T-cell (primary cell): Measurements from ENCODE around the gene ENOX1. TPM values are rescaled to one million over a fixed set of nuclear protein-coding genes. Genes with fewer than 3 reads are reported as not detected.

ENCODE experiments used
- ATAC-seq, 4 experiments: fragments of 200-7000 bp in 3 of 4; fragments of 150-1000 bp in 1 of 4; cut with Tn5 transposase; replicated peaks in 1 of 4; 1 replicate in 3 of 4; 2 replicates in 1 of 4; pipeline ENCODE4 v1.10.0; 2021; ENCODE audit warnings: moderate library complexity in 3 of 4, mild to moderate bottlenecking in 2 of 4, moderate number of reproducible peaks in 1 of 4
- CTCF ChIA-PET, 2 donors: fragments of 300-600 bp; sonication (Branson Sonifier 250); formaldehyde crosslinking; loops; one replicate each; lab custom pipeline; 2022; ENCODE audit warnings: antibody characterized with exemption in 2 of 2; lab: Charles Lee
- POLR2A ChIA-PET, 2 donors: fragments of 300-600 bp; sonication (Branson Sonifier 250); formaldehyde crosslinking; loops; one replicate each; lab custom pipeline; 2022; ENCODE audit warnings: antibody characterized with exemption in 2 of 2; lab: Charles Lee
- DNase-seq, 35 experiments: peaks; one replicate each; pipeline versions ENCODE4 v3.0.0 to v3.0.0-alpha.2; 2013 to 2023
- H3K27ac ChIP-seq: one replicate; pipeline ENCODE4 v1.5.1; 2013; ENCODE audit warnings: low read length
- H3K27me3 ChIP-seq, 2 experiments: replicated peaks in 1 of 2; 1 replicate in 1 of 2; 2 replicates in 1 of 2; pipeline versions ENCODE4 v1.6.1 to v1.7.0; 2013; ENCODE audit warnings: low read length in 1 of 2, mixed read lengths in 1 of 2; ENCODE audit not compliant: control insufficient read depth in 2 of 2, insufficient read depth in 2 of 2; ENCODE audit errors: extremely low read depth in 1 of 2
- H3K36me3 ChIP-seq, 2 donors: 1 replicate in 1 of 2; 2 replicates in 1 of 2; pipeline versions ENCODE4 v1.6.1 to v1.7.0; 2013; ENCODE audit warnings: low read length in 1 of 2; ENCODE audit not compliant: control insufficient read depth in 2 of 2, insufficient read depth in 1 of 2; ENCODE audit errors: extremely low read depth in 1 of 2
- H3K4me1 ChIP-seq, 2 experiments: 1 replicate in 1 of 2; 2 replicates in 1 of 2; pipeline versions ENCODE4 v1.6.1 to v1.7.0; 2013; ENCODE audit warnings: low read length in 2 of 2, mixed read lengths in 1 of 2; ENCODE audit not compliant: insufficient read depth in 2 of 2, control insufficient read depth in 1 of 2; ENCODE audit errors: extremely low read depth in 1 of 2
- H3K4me3 ChIP-seq, 2 donors: 1 replicate in 1 of 2; 2 replicates in 1 of 2; pipeline versions ENCODE4 v1.5.1 to v1.7.0; 2013; ENCODE audit warnings: mild to moderate bottlenecking in 2 of 2, low read length in 1 of 2, moderate library complexity in 1 of 2; ENCODE audit not compliant: control insufficient read depth in 1 of 2; ENCODE audit errors: extremely low read depth in 1 of 2
- H3K9me3 ChIP-seq: 2 replicates; pipeline ENCODE4 v1.7.0; 2013
- H3K27ac Mint-ChIP-seq, 2 donors: one replicate each; pipeline ENCODE4 v1.8.0; 2020 to 2021; ENCODE audit warnings: mild to moderate bottlenecking in 2 of 2, mixed read lengths in 2 of 2
- H3K27me3 Mint-ChIP-seq, 2 donors: one replicate each; pipeline ENCODE4 v1.8.0; 2021 to 2022; ENCODE audit warnings: mixed read lengths in 2 of 2
- H3K36me3 Mint-ChIP-seq: one replicate; pipeline ENCODE4 v1.8.0; 2021; ENCODE audit warnings: mixed read lengths
- H3K4me1 Mint-ChIP-seq, 3 donors: one replicate each; pipeline ENCODE4 v1.8.0; 2020 to 2022; ENCODE audit warnings: mixed read lengths in 3 of 3, mild to moderate bottlenecking in 1 of 3
- H3K4me3 Mint-ChIP-seq, 3 donors: one replicate each; pipeline ENCODE4 v1.8.0; 2020 to 2022; ENCODE audit warnings: mild to moderate bottlenecking in 3 of 3, mixed read lengths in 3 of 3, moderate library complexity in 3 of 3
- H3K9me3 Mint-ChIP-seq, 3 donors: one replicate each; pipeline ENCODE4 v1.8.0; 2020 to 2022; ENCODE audit warnings: mixed read lengths in 3 of 3
- WGBS: methylation state at CpG from one replicate; pipeline ENCODE4 v1.1.5; 2013; ENCODE audit warnings: missing lambda C conversion rate; ENCODE audit not compliant: insufficient coverage; 5-methylcytosine and 5-hydroxymethylcytosine counted together
- total RNA-seq, 35 experiments: library from RNA in 6 of 35; stranded (reverse) in 6 of 35; fragments of 120-200 nt in 1 of 35; gene quantifications; one replicate each; pipeline versions ENCODE4 v1.2.1 to v1.2.4 and lab custom pipeline; 2013 to 2026

ENOX1 gene
- total RNA-seq, 5 donors from 2014 or later (not counting 1 experiment from before 2014, with no cell fraction given), result 0.10 TPM; not detected in 4

DNA sequence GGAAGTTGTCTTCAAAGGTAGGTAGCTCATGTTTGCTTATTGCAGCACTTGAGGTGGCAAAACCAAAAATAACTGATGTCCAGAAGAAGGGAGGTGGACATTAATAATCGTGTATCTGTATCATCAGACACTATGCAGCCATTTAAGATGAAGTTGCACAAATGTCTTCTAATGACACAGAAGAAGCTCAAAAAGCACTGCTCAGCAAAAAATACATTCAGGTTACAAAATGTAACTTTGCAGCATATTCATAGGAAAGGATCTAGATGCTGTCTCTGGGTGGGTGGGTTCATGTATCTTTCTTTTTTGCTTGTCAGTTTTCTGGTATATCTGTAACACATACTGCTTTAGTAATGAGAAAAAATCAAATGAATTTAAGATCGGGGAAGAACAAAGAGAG, 515.6 kb downstream of the ENOX1 start:
- Histone ChIP-seq H3K4me3 (no peak overlapping the region), H3K27me3 (no peaks in the 10 kb centered on the region), H3K27ac (no peak overlapping the region), H3K4me1 (no peaks in the 10 kb centered on the region), H3K36me3 (no peaks in the 10 kb centered on the region), H3K9me3 (no peaks in the 10 kb centered on the region)
- peaks cover 0 to 14% of the 10 kb centered on the region in 2 donors for H3K27me3 Mint-ChIP-seq
- ATAC-seq (no peak), DNase-seq (no peak)
- H3K9me3 Mint-ChIP-seq, result no peaks in the 10 kb centered on the region
- CTCF ChIA-PET, result no interaction called here
- POLR2A ChIA-PET, result no interaction called here
- H3K27ac Mint-ChIP-seq, result no peak overlapping the region
- no peaks in the 10 kb centered on the region for H3K36me3 Mint-ChIP-seq
- H3K4me1 Mint-ChIP-seq, result no peaks in the 10 kb centered on the region
- WGBS, result no CpG with 5 or more reads among the region's 2 CpGs
- no peak overlapping the region for H3K4me3 Mint-ChIP-seq

DNA sequence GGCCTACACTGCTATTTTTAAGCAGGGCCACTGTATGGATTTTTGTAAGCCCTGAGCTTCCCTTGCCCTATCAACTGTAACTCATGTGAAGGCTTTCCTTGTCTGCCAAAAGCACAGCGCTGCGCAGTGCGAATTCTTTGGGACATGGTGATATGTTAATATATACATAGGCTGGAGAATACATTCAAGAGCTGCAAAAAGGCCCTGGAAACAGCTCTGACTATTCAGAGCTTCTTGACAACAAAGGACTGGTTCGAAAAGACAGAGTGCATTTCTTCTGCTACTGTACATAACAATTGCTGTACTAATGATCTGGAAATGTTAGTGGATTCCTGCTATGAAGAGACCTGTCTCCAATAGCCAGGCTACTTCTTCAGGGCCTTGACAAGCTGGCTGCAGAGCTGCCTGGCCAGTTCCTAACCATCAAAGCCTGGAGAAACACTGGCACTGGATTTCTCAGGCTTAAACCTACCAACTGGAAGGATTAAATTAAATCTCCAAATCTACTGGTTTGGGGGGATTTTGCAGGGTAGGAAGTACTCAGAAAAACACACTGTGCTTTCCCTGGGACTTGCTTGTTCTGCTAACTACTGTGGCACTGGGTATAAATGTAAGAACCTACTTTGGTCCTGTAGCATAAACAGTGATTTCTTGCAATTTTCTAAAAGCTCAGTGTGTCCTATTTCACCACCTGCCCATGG, 516.5 kb downstream of the ENOX1 start:
- no peak overlapping the region for H3K27ac ChIP-seq
- ChIA-PET CTCF (no interaction called here), POLR2A (interaction anchor here in 1 of 2 donors (0.6 kb wide), 1 partner anchor 389 kb away, joined by 3 read pairs; no protein-coding TSS in a partner anchor)
- H3K4me3 ChIP-seq, result no peak overlapping the region
- Mint-ChIP-seq H3K36me3 (no peaks in the 10 kb centered on the region), H3K4me3 (no peak overlapping the region), H3K27ac (no peak overlapping the region), H3K4me1 (no peaks in the 10 kb centered on the region), H3K9me3 (no peaks in the 10 kb centered on the region), H3K27me3 (peaks cover 0 to 11% of the 10 kb centered on the region in 2 donors)
- no peaks in the 10 kb centered on the region for H3K4me1 ChIP-seq
- no peaks in the 10 kb centered on the region for H3K27me3 ChIP-seq
- H3K9me3 ChIP-seq, result no peaks in the 10 kb centered on the region
- DNase-seq (no peak), ATAC-seq (no peak)
- no peaks in the 10 kb centered on the region for H3K36me3 ChIP-seq
- WGBS, result no CpG with 5 or more reads among the region's 4 CpGs

DNA sequence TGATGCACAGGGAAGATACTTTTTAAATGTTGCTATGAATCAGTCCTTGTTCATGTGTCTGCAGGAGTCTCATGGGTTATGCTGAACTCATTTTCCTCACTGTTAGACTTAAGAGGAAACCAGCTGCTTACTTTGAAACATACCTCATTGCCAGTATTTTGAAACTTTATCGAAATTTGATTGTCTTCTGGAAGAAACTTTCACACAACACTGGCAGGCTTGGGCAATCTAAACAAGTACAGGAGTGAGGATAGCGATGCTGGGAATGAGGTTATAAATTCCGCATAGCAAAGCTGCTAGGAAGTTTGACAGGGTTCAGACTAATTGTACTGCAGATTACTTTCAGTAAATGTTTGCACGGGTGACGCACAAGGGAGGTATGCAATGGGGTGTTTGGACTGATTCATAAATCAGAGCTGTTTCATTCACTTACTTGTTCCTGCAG, 517.7 kb downstream of the ENOX1 start:
- H3K9me3 ChIP-seq, result no peaks in the 10 kb centered on the region
- ChIA-PET POLR2A (no interaction called here), CTCF (no interaction called here)
- H3K36me3 ChIP-seq, result no peaks in the 10 kb centered on the region
- Mint-ChIP-seq H3K4me3 (no peak overlapping the region), H3K27me3 (peaks cover 0 to 10% of the 10 kb centered on the region in 2 donors), H3K9me3 (no peaks in the 10 kb centered on the region), H3K4me1 (no peaks in the 10 kb centered on the region), H3K27ac (no peak overlapping the region), H3K36me3 (no peaks in the 10 kb centered on the region)
- no peak for ATAC-seq
- no peak overlapping the region for H3K27ac ChIP-seq
- WGBS, result 98% methylated on average over 4 of the region's 5 CpGs
- no peaks in the 10 kb centered on the region for H3K27me3 ChIP-seq
- H3K4me1 ChIP-seq, result no peaks in the 10 kb centered on the region
- no peak for DNase-seq
- H3K4me3 ChIP-seq, result no peak overlapping the region

GRCh38 chr13:43268632-43269031, 518.1 kb downstream of the ENOX1 start:
- Mint-ChIP-seq H3K27me3 (peaks cover 0 to 8% of the 10 kb centered on the region in 2 donors), H3K9me3 (no peaks in the 10 kb centered on the region), H3K4me3 (no peak overlapping the region), H3K4me1 (no peaks in the 10 kb centered on the region), H3K27ac (no peak overlapping the region), H3K36me3 (no peaks in the 10 kb centered on the region)
- ChIA-PET CTCF (no interaction called here), POLR2A (no interaction called here)
- no peaks in the 10 kb centered on the region for H3K27me3 ChIP-seq
- no CpG with 5 or more reads among the region's 2 CpGs for WGBS
- DNase-seq, result no peak
- no peak overlapping the region for H3K27ac ChIP-seq
- no peaks in the 10 kb centered on the region for H3K36me3 ChIP-seq
- H3K9me3 ChIP-seq, result no peaks in the 10 kb centered on the region
- no peak for ATAC-seq
- H3K4me3 ChIP-seq, result no peak overlapping the region
- no peaks in the 10 kb centered on the region for H3K4me1 ChIP-seq

GRCh38 chr13:43267916-43268315, 518.9 kb downstream of the ENOX1 start:
- peaks cover 0 to 7% of the 10 kb centered on the region in 2 donors for H3K27me3 Mint-ChIP-seq
- CTCF ChIA-PET, result no interaction called here
- no peaks in the 10 kb centered on the region for H3K9me3 Mint-ChIP-seq

DNA sequence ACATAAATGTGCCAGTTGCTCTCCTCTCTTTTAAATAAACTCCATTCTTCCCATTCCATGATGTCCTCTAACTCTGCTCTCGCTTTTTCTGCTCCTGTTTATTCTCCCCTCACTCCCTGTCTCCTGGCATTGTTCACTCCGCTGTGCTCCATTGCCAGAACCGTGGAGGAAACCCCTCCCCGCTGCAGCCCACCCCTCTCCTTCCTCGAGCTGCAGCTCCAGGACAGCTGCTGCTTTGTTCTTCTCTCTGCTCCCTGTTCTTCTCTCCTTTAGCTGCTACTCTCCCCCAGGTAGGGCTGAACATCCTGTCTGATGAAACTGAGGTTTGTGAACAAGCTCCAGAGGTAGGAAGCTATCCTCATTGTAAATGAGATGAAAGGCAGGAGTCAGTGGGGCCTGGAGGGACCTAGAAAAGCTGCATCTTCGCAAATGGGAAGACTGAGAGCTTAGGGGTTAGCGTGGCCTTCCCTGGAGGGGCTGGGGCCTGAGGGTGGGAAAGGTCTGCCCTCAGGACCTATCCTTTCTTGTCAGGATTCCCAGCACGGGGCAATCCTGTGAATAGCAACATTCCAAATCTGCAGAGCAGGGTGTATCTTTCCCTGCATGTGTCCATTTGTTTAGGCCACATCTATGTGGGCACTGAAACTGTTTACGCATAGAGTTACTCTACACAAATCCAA, 519.7 kb downstream of the ENOX1 start:
- Mint-ChIP-seq H3K4me3 (no peak overlapping the region), H3K4me1 (no peaks in the 10 kb centered on the region), H3K27me3 (peaks cover 0 to 7% of the 10 kb centered on the region in 2 donors), H3K27ac (no peak overlapping the region), H3K9me3 (no peaks in the 10 kb centered on the region), H3K36me3 (no peaks in the 10 kb centered on the region)
- Histone ChIP-seq H3K4me1 (no peaks in the 10 kb centered on the region), H3K27ac (no peak overlapping the region), H3K9me3 (no peaks in the 10 kb centered on the region), H3K4me3 (no peak overlapping the region), H3K27me3 (no peaks in the 10 kb centered on the region), H3K36me3 (no peaks in the 10 kb centered on the region)
- DNase-seq, result no peak
- CTCF ChIA-PET, result no interaction called here
- POLR2A ChIA-PET, result no interaction called here
- ATAC-seq, result no peak
- 75% methylated on average over 6 of the region's 9 CpGs for WGBS

More at GRCh38 chr13:43267916-43268315, 518.9 kb downstream of the ENOX1 start:
- Histone ChIP-seq H3K9me3 (no peaks in the 10 kb centered on the region), H3K27ac (no peak overlapping the region), H3K4me1 (no peaks in the 10 kb centered on the region), H3K27me3 (no peaks in the 10 kb centered on the region), H3K36me3 (no peaks in the 10 kb centered on the region), H3K4me3 (no peak overlapping the region)
- Mint-ChIP-seq H3K27ac (no peak overlapping the region), H3K36me3 (no peaks in the 10 kb centered on the region), H3K4me1 (no peaks in the 10 kb centered on the region), H3K4me3 (no peak overlapping the region)
- no peak for DNase-seq
- POLR2A ChIA-PET, result no interaction called here
- WGBS, result no CpG with 5 or more reads among the region's 3 CpGs
- no peak for ATAC-seq
